ENCODE results near the gene SYNPO.
A peak's percentile ranks its signal among the peaks of the same experiment; 100 is the strongest.

The SYNPO gene

GRCh38 chr5:150612905-150613670, 27.4 kb upstream of the SYNPO start:
- H3K4me3 ChIP-seq (ENCODE audit: low read depth, low read length): no peak overlapping the region
- TF ChIP-seq CTCF (IDR thresholded peaks at IDR 0.05; ENCODE audit: low read depth, low read length, missing control alignments): no peak
- no peak for DNase-seq (ENCODE audit: low read depth)

- TF ChIP-seq CTCF (IDR thresholded peaks at IDR 0.05; ENCODE audit: low read depth, low read length, missing control alignments): peak; percentile 22
- DNase-seq (ENCODE audit: low read depth): no peak
- no peak overlapping the region for H3K4me3 ChIP-seq (ENCODE audit: low read depth, low read length)
Measured at GRCh38 chr5:150613991-150614660, 26.3 kb upstream of the SYNPO start.

GRCh38 chr5:150614661-150615060, 25.8 kb upstream of the SYNPO start:
- DNase-seq (ENCODE audit: low read depth): no peak
- H3K4me3 ChIP-seq (ENCODE audit: low read depth, low read length): no peak overlapping the region
- TF ChIP-seq CTCF (IDR thresholded peaks at IDR 0.05; ENCODE audit: low read depth, low read length, missing control alignments): no peak

- H3K4me3 ChIP-seq (ENCODE audit: low read depth, low read length): no peak overlapping the region
- DNase-seq (ENCODE audit: low read depth): no peak
- TF ChIP-seq CTCF (IDR thresholded peaks at IDR 0.05; ENCODE audit: low read depth, low read length, missing control alignments): no peak
Measured at GRCh38 chr5:150615141-150615699, 25.2 kb upstream of the SYNPO start.

GRCh38 chr5:150616024-150616470, 24.4 kb upstream of the SYNPO start:
- DNase-seq (ENCODE audit: low read depth): no peak
- H3K4me3 ChIP-seq (ENCODE audit: low read depth, low read length): no peak overlapping the region
- TF ChIP-seq CTCF (IDR thresholded peaks at IDR 0.05; ENCODE audit: low read depth, low read length, missing control alignments): no peak

GRCh38 chr5:150616506-150616905, 24.0 kb upstream of the SYNPO start:
- no peak for DNase-seq (ENCODE audit: low read depth)
- TF ChIP-seq CTCF (IDR thresholded peaks at IDR 0.05; ENCODE audit: low read depth, low read length, missing control alignments): no peak
- no peak overlapping the region for H3K4me3 ChIP-seq (ENCODE audit: low read depth, low read length)

All from GM12864 (cell line).